Measurements from ENCODE around the gene FAM131A.

FAM131A gene

GRCh38 chr3:184316792-184317191, 20.6 kb upstream of the FAM131A start:
- TF ChIP-seq CTCF (IDR thresholded peaks at IDR 0.05; ENCODE audit: insufficient read depth, low read length) (no peak), SPI1 (IDR thresholded peaks at IDR 0.05; ENCODE audit: borderline replicate concordance, low read depth) (no peak), POLR2AphosphoS5 (IDR thresholded peaks at IDR 0.05; ENCODE audit: low read depth) (no peak), GABPA (IDR thresholded peaks at IDR 0.05; ENCODE audit: low read depth) (no peak)
- Histone ChIP-seq H3K4me3 (replicated peaks; ENCODE audit: insufficient read depth, low read length) (peak overlapping the region; percentile 88), H3K27ac (replicated peaks) (no peak overlapping the region), H3K27me3 (ENCODE audit: insufficient read depth, poor library complexity, severe bottlenecking) (no peaks in the 10 kb centered on the region)
- DNase-seq (ENCODE audit: low read depth in 1 of 2, low spot score in 1 of 2): no peak

GRCh38 chr3:184317201-184317600, 20.2 kb upstream of the FAM131A start:
- H3K4me3 ChIP-seq (replicated peaks; ENCODE audit: insufficient read depth, low read length): peak overlapping the region; percentile 88; the same call in 1 of the 2 replicates
- no peak for TF ChIP-seq CTCF (IDR thresholded peaks at IDR 0.05; ENCODE audit: insufficient read depth, low read length)
- no peak for TF ChIP-seq GABPA (IDR thresholded peaks at IDR 0.05; ENCODE audit: low read depth)
- no peak for TF ChIP-seq POLR2AphosphoS5 (IDR thresholded peaks at IDR 0.05; ENCODE audit: low read depth)
- TF ChIP-seq REST (IDR thresholded peaks at IDR 0.05; ENCODE audit: insufficient replicate concordance, low read depth): no peak
- no peak; the same call in 1 of the 2 replicates for TF ChIP-seq SPI1 (IDR thresholded peaks at IDR 0.05; ENCODE audit: borderline replicate concordance, low read depth)
- no peaks in the 10 kb centered on the region for H3K27me3 ChIP-seq (ENCODE audit: insufficient read depth, poor library complexity, severe bottlenecking)

GRCh38 chr3:184320104-184320445, 17.3 kb upstream of the FAM131A start:
- Histone ChIP-seq H3K27ac (replicated peaks) (peak overlapping the region; percentile 34; the same call in 1 of the 2 replicates), H3K4me3 (replicated peaks; ENCODE audit: insufficient read depth, low read length) (no peak overlapping the region), H3K27me3 (ENCODE audit: insufficient read depth, poor library complexity, severe bottlenecking) (no peaks in the 10 kb centered on the region)
- TF ChIP-seq POLR2AphosphoS5 (IDR thresholded peaks at IDR 0.05; ENCODE audit: low read depth) (no peak), CTCF (IDR thresholded peaks at IDR 0.05; ENCODE audit: insufficient read depth, low read length) (no peak), SPI1 (IDR thresholded peaks at IDR 0.05; ENCODE audit: borderline replicate concordance, low read depth) (no peak)
- DNase-seq (ENCODE audit: low read depth in 1 of 2, low spot score in 1 of 2): peak in 1 of 2 experiments; percentile 81

More at GRCh38 chr3:184317201-184317600, 20.2 kb upstream of the FAM131A start:
- no peak for DNase-seq (ENCODE audit: low read depth in 1 of 2, low spot score in 1 of 2)
- H3K27ac ChIP-seq (replicated peaks): no peak overlapping the region

GRCh38 chr3:184321666-184322065, 15.7 kb upstream of the FAM131A start:
- H3K27ac ChIP-seq (replicated peaks): peak overlapping the region; percentile 46; the same call in 1 of the 2 replicates
- H3K4me3 ChIP-seq (replicated peaks; ENCODE audit: insufficient read depth, low read length): no peak overlapping the region
- H3K27me3 ChIP-seq (ENCODE audit: insufficient read depth, poor library complexity, severe bottlenecking): no peaks in the 10 kb centered on the region
- DNase-seq (ENCODE audit: low read depth in 1 of 2, low spot score in 1 of 2): no peak
- no peak for TF ChIP-seq REST (IDR thresholded peaks at IDR 0.05; ENCODE audit: insufficient replicate concordance, low read depth)
- no peak for TF ChIP-seq CTCF (IDR thresholded peaks at IDR 0.05; ENCODE audit: insufficient read depth, low read length)
- TF ChIP-seq POLR2AphosphoS5 (IDR thresholded peaks at IDR 0.05; ENCODE audit: low read depth): no peak
- TF ChIP-seq SPI1 (IDR thresholded peaks at IDR 0.05; ENCODE audit: borderline replicate concordance, low read depth): no peak
- TF ChIP-seq GABPA (IDR thresholded peaks at IDR 0.05; ENCODE audit: low read depth): no peak

All from HL-60 (cell line).